K562 (cell line): ENCODE data around the gene DEFB124. TPM values are rescaled to one million over a fixed set of nuclear protein-coding genes. Genes with fewer than 3 reads are reported as not detected.

ENCODE experiments used
- CHAMP1 ChIP-seq: fragments of 450-650 bp; IDR thresholded peaks from 2 replicates; pipeline ENCODE4 v1.6.1; 2016; ENCODE audit warnings: mild to moderate bottlenecking
- E2F5 ChIP-seq: sonication (generic); formaldehyde crosslinking; IDR thresholded peaks from 2 replicates; pipeline ENCODE4 v1.8.0; 2022; ENCODE audit warnings: mild to moderate bottlenecking, missing genetic modification reagents
- ETV6 ChIP-seq, 3 experiments: fragments of 150-350 bp in 1 of 3; sonication (generic) in 1 of 3; formaldehyde crosslinking in 1 of 3; IDR thresholded peaks; 2 replicates each; pipeline versions ENCODE4 v1.6.1 to v1.8.0; 2014 to 2022; ENCODE audit warnings: borderline replicate concordance in 2 of 3, low read depth in 2 of 3, antibody characterized with exemption in 1 of 3, low read length in 1 of 3, mild to moderate bottlenecking in 1 of 3, missing genetic modification reagents in 1 of 3
- FOXJ3 ChIP-seq: sonication (generic); formaldehyde crosslinking; IDR thresholded peaks from 2 replicates; pipeline ENCODE4 v1.4.0; 2020; ENCODE audit warnings: mild to moderate bottlenecking, missing genetic modification reagents
- MLX ChIP-seq, 2 experiments: fragments of 450-650 bp in 1 of 2; sonication (generic) in 1 of 2; formaldehyde crosslinking; conservative IDR thresholded peaks; 2 replicates each; pipeline versions ENCODE4 v1.4.0 to v1.8.1; 2020 to 2022; ENCODE audit warnings: mild to moderate bottlenecking in 1 of 2, missing genetic modification reagents in 1 of 2
- polyA plus RNA-seq, 8 experiments: library from polyadenylated mRNA; depleted of rRNA in 4 of 8; stranded (reverse) in 5 of 8; unstranded in 3 of 8; fragments of >200 nt; fragmentation: Nextera tagmentation in 2 of 8; fragmentation: Illumina TruSeq in 1 of 8; extraction: Ambion mirVana in 2 of 8; extraction: Trizol in 1 of 8; gene quantifications; 2 replicates each; pipeline versions ENCODE4 v1.2.1 to v1.2.3, GENCODE V29; 2011 to 2014; ENCODE audit warnings: inconsistent platforms in 1 of 8, missing spikeins in 1 of 8
- total RNA-seq, 7 experiments: library from RNA; depleted of rRNA in 6 of 7; stranded (reverse); fragments of >200 nt in 6 of 7; fragmentation: Illumina TruSeq in 2 of 7; extraction: Trizol in 2 of 7; gene quantifications; 2 replicates each; pipeline versions ENCODE4 v1.2.1 to v1.2.3, GENCODE V29; 2011 to 2021; ENCODE audit warnings: low replicate concordance in 1 of 7

The DEFB124 gene
- total and polyA plus RNA-seq, 9 of the 15 experiments (the other 6 are each of a cell fraction or from before 2014, with no cell fraction given): not detected

GRCh38 chr20:31475472-31476293 is 756 bp upstream of the DEFB124 start (continued):
- no peak for TF ChIP-seq CHAMP1
- no peak for TF ChIP-seq E2F5 (CRISPR knock-in tag)
- TF ChIP-seq ETV6 (IDR thresholded peaks at IDR 0.05; ENCODE audit: borderline replicate concordance in 1 of 2, low read depth in 2 of 2, low read length in 1 of 2): no peak
- no peak for TF ChIP-seq ETV6 (CRISPR knock-in tag; IDR thresholded peaks at IDR 0.05; ENCODE audit: borderline replicate concordance)
- no peak for TF ChIP-seq FOXJ3 (CRISPR knock-in tag)
- TF ChIP-seq MLX (CRISPR knock-in tag; conservative IDR thresholded peaks at IDR 0.05): no peak
